Measurements from ENCODE around the gene CMBL. TPM values are rescaled to one million over a fixed set of nuclear protein-coding genes. Genes with fewer than 3 reads are reported as not detected.

The CMBL gene
- total and polyA plus RNA-seq, 2 experiments from 2014 or later = 20.8 to 24.1 TPM

DNA sequence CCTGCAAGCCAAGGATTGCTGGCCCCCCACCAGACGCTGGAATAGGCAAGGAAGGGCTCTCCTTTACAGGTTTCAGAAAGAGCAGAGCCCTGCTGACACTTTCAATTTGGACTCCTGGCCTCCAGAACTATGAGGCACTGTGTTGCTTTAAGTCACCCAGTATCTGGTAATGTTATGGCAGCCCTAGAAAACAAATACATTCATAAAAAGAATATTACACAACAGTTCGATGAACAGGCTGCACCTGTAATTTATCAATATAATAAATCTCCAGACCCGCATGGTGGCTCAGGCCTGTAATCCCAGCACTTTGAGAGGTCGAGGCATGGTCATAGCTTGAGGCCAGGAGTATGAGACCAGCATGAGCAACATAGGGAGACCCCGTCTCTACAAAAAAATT, 7.5 kb downstream of the CMBL start:
- H3K4me1 ChIP-seq (ENCODE audit: insufficient read depth) = peaks cover 16% of the 10 kb centered on the region
- H4K20me1 ChIP-seq (ENCODE audit: insufficient read depth, poor library complexity, severe bottlenecking) = no peaks in the 10 kb centered on the region
- H3K27ac ChIP-seq = no peak overlapping the region
- TF ChIP-seq EZH2phosphoT487 (IDR thresholded peaks at IDR 0.05; ENCODE audit: low read depth, severe bottlenecking, unreplicated experiment) (no peak), EZH2 (IDR thresholded peaks at IDR 0.05; ENCODE audit: borderline replicate concordance) (no peak)
- TF ChIP-seq, protein P1, sequence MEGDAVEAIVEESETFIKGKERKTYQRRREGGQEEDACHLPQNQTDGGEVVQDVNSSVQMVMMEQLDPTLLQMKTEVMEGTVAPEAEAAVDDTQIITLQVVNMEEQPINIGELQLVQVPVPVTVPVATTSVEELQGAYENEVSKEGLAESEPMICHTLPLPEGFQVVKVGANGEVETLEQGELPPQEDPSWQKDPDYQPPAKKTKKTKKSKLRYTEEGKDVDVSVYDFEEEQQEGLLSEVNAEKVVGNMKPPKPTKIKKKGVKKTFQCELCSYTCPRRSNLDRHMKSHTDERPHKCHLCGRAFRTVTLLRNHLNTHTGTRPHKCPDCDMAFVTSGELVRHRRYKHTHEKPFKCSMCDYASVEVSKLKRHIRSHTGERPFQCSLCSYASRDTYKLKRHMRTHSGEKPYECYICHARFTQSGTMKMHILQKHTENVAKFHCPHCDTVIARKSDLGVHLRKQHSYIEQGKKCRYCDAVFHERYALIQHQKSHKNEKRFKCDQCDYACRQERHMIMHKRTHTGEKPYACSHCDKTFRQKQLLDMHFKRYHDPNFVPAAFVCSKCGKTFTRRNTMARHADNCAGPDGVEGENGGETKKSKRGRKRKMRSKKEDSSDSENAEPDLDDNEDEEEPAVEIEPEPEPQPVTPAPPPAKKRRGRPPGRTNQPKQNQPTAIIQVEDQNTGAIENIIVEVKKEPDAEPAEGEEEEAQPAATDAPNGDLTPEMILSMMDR (IDR thresholded peaks at IDR 0.05; ENCODE audit: poor library complexity) = no peak
- no peak overlapping the region for H3K4me2 ChIP-seq
- no peak for DNase-seq (ENCODE audit: low spot score)
- H3K9me3 ChIP-seq (ENCODE audit: low read depth) = no peaks in the 10 kb centered on the region
- H2AFZ ChIP-seq = no peak overlapping the region
- H3K9me2 ChIP-seq (replicated peaks; ENCODE audit: insufficient read depth) = no peaks in the 10 kb centered on the region
- H3K79me2 ChIP-seq = peaks cover 38% of the 10 kb centered on the region
- H3K4me3 ChIP-seq = no peak overlapping the region
- H3K36me3 ChIP-seq (replicated peaks; ENCODE audit: insufficient read depth, low read depth) = no peaks in the 10 kb centered on the region
- H3K27me3 ChIP-seq = no peaks in the 10 kb centered on the region
- WGBS (ENCODE audit: low lambda C conversion rate, missing lambda C conversion rate) = 90% methylated on average over 5 of the region's 5 CpGs

DNA sequence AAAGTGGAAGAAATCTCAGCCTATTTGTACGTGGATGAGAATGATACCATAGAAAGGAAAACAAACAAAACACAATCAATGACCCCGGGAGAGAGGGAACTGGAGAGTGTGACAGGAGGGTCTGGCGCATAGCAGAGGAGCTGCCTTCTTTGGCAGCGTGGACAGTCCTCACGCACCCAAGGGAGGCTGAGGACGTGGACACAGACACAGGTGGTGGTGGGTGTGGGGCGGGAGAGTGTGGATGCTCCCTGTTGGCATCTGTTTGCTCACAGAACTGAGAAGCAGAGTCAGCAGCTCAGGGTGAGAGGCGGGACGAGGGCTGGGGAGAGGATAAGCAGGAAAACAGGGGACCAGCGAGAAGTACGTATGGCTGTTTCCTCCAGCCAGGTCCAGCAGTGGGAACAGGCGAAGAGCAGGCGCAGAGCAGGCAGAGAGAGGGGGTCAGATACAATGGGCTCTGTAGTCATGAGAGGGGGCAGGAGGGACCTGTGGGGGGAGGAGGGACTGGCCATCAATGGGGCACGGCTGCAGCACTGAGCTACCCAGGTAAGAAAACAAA, 10.0 kb downstream of the CMBL start:
- H2AFZ ChIP-seq = no peak overlapping the region
- H3K27ac ChIP-seq = no peak overlapping the region
- no peak for DNase-seq (ENCODE audit: low spot score)
- H3K4me3 ChIP-seq = no peak overlapping the region
- no peaks in the 10 kb centered on the region for H3K36me3 ChIP-seq (replicated peaks; ENCODE audit: insufficient read depth, low read depth)
- WGBS (ENCODE audit: low lambda C conversion rate, missing lambda C conversion rate) = 87% methylated on average over 14 of the region's 14 CpGs
- no peaks in the 10 kb centered on the region for H3K27me3 ChIP-seq
- peaks cover 16% of the 10 kb centered on the region for H3K79me2 ChIP-seq
- no peak for TF ChIP-seq EZH2 (IDR thresholded peaks at IDR 0.05; ENCODE audit: borderline replicate concordance)
- TF ChIP-seq EZH2phosphoT487 (IDR thresholded peaks at IDR 0.05; ENCODE audit: low read depth, severe bottlenecking, unreplicated experiment) = no peak
- TF ChIP-seq, protein P1 (IDR thresholded peaks at IDR 0.05; ENCODE audit: poor library complexity) = no peak
- no peaks in the 10 kb centered on the region for H4K20me1 ChIP-seq (ENCODE audit: insufficient read depth, poor library complexity, severe bottlenecking)
- H3K9me2 ChIP-seq (replicated peaks; ENCODE audit: insufficient read depth) = no peaks in the 10 kb centered on the region
- H3K4me1 ChIP-seq (ENCODE audit: insufficient read depth) = peaks cover 2% of the 10 kb centered on the region
- no peak overlapping the region for H3K4me2 ChIP-seq
- H3K9me3 ChIP-seq (ENCODE audit: low read depth) = no peaks in the 10 kb centered on the region

DNA sequence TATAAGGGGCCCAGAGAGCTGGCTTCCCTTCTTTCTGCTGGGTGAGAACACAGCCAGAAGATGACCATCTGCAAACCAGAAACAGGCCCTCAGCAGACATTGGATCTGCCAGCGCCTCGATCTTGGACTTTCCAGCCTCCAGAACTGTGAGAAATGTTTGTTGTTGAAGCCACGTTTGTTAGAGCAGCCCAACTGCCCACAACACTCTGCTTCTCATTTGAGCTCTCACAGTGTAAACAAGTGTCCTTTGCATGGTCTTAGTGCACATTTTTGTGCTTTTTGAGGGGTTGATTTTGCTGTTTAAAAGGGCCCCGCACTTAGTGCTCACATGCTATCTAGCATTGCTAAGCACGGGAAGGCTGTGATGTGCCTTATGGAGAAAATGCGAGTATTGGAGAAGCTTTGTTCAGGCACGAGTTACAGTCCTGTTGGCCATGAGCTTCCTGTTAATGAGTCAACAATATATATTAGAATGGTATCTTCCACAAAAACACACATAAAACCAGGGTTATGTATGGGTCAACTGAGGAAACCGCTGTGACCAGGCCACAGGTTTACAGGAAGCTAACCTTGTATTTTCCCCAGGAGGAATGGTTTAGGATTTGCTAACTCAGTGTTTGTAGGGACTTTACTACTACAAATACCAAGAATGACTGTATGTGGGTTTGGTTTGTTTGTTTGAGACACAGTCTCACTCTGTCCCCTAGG, 11.9 kb downstream of the CMBL start:
- no peaks in the 10 kb centered on the region for H3K9me2 ChIP-seq (replicated peaks; ENCODE audit: insufficient read depth)
- H3K4me3 ChIP-seq = no peak overlapping the region
- no peak for DNase-seq (ENCODE audit: low spot score)
- H3K4me1 ChIP-seq (ENCODE audit: insufficient read depth) = no peaks in the 10 kb centered on the region
- no peak overlapping the region for H3K4me2 ChIP-seq
- H3K27me3 ChIP-seq = no peaks in the 10 kb centered on the region
- H3K79me2 ChIP-seq = peaks cover 15% of the 10 kb centered on the region
- no peaks in the 10 kb centered on the region for H3K36me3 ChIP-seq (replicated peaks; ENCODE audit: insufficient read depth, low read depth)
- TF ChIP-seq EZH2phosphoT487 (IDR thresholded peaks at IDR 0.05; ENCODE audit: low read depth, severe bottlenecking, unreplicated experiment) = no peak
- TF ChIP-seq EZH2 (IDR thresholded peaks at IDR 0.05; ENCODE audit: borderline replicate concordance) = no peak
- TF ChIP-seq, protein P1 (IDR thresholded peaks at IDR 0.05; ENCODE audit: poor library complexity) = no peak
- H4K20me1 ChIP-seq (ENCODE audit: insufficient read depth, poor library complexity, severe bottlenecking) = no peaks in the 10 kb centered on the region
- no peak overlapping the region for H2AFZ ChIP-seq
- H3K27ac ChIP-seq = no peak overlapping the region
- WGBS (ENCODE audit: low lambda C conversion rate, missing lambda C conversion rate) = 87% methylated on average over 8 of the region's 8 CpGs
- no peaks in the 10 kb centered on the region for H3K9me3 ChIP-seq (ENCODE audit: low read depth)
